NCI-H460 (cell line): ENCODE measurements around the gene RBM33. TPM values are rescaled to one million over a fixed set of nuclear protein-coding genes. Genes with fewer than 3 reads are reported as not detected.
"Not testable (repeated sequence)": the region's sequence is repeated elsewhere in the genome, so short reads cannot be mapped to it uniquely, and the experiment has no call there.

ENCODE experiments used
- DNase-seq: peaks from one replicate; pipeline ENCODE4 v3.0.0-alpha.2; 2016; ENCODE audit warnings: low read depth; ENCODE audit errors: extremely low read depth
- polyA plus RNA-seq: library from polyadenylated mRNA; depleted of rRNA; stranded (reverse); fragments of >200 nt; gene quantifications from 2 replicates; pipeline ENCODE4 v1.2.3, GENCODE V29; 2014; cell fraction: nucleus; rRNA removed
- total RNA-seq: library from RNA; depleted of rRNA; stranded (reverse); fragments of >200 nt; shearing (Covaris generic); gene quantifications from 2 replicates; pipeline ENCODE4 v1.2.3, GENCODE V29; 2014; rRNA removed

RBM33 gene, protein sequence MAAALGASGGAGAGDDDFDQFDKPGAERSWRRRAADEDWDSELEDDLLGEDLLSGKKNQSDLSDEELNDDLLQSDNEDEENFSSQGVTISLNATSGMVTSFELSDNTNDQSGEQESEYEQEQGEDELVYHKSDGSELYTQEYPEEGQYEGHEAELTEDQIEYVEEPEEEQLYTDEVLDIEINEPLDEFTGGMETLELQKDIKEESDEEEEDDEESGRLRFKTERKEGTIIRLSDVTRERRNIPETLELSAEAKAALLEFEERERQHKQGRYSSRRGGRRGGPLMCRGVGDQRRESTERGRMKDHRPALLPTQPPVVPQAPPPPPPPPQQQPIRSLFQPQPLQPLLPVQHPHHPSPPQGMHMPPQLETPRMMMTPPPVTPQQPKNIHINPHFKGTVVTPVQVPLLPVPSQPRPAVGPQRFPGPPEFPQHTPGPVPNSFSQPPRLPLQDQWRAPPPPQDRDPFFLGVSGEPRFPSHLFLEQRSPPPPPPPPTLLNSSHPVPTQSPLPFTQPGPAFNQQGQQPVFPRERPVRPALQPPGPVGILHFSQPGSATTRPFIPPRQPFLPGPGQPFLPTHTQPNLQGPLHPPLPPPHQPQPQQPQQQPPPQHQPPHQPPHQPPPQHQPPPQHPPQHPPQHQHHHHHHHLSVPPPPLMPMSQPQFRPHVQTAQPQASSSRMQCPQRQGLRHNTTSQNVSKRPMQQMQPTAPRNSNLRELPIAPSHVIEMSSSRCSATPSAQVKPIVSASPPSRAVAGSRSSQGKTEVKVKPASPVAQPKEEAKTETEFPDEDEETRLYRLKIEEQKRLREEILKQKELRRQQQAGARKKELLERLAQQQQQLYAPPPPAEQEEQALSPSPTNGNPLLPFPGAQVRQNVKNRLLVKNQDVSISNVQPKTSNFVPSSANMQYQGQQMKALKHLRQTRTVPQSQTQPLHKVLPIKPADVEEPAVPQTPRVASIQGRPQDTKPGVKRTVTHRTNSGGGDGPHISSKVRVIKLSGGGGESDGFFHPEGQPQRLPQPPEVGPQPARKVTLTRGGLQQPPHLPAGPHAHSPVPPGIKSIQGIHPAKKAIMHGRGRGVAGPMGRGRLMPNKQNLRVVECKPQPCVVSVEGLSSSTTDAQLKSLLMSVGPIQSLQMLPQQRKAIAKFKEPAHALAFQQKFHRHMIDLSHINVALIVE
- 20.9 and 22.9 TPM in 2 replicates for total RNA-seq
- polyA plus RNA-seq, result 29.5 and 38.6 TPM in 2 replicates

DNA sequence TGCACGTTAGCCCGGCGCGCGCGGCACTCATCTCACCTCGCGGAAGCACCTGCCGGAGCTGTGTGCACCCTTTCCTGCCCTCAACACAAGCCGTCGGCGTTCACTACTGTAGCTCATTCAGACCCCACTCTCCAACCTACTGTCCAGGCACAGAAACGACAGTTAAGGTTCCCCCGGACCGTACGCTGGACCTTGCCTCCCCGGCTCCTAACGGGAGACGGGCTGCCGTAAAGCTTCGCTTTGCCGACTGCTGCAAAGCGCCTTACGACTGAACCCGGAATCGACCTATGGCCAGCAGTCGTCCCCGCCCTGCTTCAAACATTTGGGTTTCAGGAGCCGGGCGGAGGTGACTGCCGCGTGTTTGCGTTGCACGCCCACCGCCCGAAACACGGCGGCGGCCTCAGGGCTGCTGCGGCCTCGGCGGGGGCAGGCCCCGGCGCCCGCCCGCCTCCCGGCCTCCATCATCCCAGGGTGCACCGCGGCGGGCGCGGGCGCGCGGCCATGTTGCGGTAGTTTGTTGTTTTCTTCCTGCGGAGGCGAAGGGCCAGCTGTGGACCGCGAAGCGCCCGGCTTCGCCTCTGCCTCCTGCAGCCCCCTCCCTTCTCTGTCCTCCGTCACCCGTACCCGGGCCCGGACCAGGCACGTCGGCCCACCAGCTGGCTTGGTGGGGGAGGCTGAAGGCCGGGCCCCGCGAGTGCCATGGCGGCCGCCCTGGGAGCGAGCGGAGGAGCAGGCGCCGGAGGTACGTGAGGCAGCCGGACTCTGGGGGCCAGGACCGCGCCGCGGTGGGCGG is at the start of gene RBM33:
Gene RBM33 (plus strand): TSS at position 484 of the 793 bp plus-strand sequence. CDS start 216 bp downstream, at position 700.
- peak; percentile 70 for DNase-seq

DNA sequence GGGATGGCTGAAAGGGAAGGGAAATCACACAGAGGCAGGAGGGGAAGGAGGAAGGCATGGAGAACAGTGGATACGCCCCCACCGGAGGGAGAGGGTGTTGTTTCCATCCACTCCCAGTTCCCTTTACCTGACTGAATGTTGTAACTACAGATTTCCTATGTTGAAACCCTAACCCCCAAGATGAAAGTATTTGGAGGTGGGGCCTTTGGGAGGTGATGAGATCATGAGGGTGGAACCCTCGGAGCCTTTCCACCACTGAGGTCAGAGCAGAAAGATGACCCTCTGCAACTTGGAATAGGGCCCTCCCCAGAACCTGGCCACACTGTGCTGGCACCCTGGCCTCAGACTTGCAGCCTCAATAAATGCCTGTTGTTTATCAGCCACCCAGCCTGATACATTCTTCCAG is 49.5 kb upstream of the RBM33 start:
- DNase-seq, result no peak

DNA sequence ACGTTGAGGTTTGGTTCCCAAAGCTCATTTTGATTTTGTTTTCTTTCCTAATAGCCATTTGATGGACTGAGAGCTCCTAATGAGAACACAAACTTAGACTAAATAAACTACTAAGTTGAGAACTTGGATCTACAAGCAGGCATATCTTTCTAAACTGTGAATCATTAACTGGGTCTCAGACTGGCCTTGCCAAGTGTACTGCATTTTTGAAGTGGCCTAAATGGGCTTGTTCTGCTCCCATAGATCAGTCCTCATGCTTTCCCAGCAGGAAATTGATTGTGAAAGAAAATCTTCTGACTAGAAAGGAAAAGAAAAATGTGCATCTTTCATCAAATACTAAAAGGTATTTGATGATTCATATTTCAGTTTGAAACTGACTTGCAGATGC is 46.7 kb upstream of the RBM33 start:
- no peak for DNase-seq

DNA sequence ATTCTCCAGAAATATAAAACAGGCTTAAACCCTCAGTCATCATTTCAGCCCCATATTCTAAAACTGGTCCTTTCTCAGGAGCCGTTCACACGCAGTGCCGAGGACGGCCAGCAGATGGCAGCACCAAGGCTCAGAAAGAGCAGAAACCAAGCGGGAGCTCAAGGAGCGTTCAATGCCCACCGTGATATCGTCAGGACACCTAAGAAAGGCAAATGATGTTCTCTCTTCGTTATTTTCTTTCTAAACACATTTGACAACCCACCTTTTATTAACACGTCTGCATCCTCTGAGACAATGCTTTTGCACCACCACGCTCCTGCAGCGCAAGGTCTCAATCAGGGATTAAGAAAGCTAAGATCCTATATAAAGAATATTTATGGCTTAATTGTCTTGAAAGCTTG is 45.7 kb upstream of the RBM33 start:
- peak; percentile 63 for DNase-seq

DNA sequence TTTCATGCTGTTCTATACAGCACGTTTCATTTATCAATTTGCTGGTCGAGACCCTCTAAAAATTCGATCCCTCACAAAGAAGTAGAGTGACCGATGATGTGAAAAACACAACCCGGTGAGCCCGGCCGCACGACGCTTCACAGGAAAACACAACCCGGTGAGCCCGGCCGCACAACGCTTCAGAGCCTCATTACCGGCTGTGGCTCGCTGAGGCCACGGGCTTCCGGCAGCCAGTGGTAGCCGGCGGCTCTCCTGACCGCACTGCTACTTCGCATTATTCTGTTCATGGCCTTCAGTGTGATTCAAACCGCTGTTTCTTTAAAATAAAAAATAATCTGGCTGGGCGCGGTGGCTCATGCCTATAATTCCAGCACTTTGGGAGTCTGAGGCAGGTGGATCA is 42.3 kb upstream of the RBM33 start:
- no peak for DNase-seq

DNA sequence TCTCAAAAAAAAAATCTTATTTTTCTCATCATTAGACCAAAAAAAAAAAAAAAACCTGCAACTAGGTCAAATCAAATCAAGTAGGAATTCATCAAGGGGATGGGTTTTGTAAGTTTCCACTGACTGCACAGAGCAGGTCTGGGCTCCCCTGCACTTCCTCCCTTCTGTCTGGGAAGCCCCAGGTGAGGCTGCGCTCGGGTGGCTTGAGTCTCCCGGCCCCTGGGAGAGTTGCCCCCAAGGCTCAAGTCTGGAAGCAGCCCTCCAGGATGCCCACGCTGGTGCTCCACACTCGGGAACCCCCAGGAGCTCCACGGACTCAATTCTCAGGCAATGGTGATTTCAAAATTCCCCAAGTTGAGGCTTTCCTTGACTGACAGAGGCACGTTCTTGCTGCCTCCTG is 41.7 kb upstream of the RBM33 start:
- no peak for DNase-seq

DNA sequence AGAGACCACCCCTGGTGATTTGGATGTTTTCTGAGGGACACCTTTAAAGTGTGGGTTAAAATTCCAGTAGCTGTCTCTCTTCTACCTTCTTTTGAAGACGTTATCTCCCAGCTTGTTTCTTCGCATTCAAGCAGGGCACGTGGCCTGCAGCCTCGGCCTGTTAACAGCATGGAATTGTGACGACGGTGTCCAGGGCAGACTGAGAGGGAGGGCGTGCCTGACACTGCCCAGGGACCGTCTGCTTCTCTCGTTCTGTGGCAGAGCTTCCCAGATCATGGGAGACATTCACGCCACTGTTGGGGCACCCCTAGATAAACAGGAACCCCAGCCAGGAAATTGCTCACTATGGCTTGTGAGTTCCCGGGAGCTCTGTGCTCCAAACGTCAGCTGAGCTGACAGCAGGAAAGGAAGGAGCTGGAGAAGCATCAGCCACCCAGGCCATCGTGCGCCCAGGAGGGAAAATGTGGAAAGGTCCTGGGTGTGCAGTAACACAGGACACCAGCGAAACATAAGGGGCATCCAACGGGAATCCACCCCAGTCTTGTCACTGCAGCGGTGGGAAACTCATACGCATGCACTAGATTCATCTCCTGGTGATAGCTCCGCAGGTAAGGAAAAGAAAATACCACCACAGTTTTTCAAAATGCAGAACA is 41.1 kb upstream of the RBM33 start:
- no peak for DNase-seq

DNA sequence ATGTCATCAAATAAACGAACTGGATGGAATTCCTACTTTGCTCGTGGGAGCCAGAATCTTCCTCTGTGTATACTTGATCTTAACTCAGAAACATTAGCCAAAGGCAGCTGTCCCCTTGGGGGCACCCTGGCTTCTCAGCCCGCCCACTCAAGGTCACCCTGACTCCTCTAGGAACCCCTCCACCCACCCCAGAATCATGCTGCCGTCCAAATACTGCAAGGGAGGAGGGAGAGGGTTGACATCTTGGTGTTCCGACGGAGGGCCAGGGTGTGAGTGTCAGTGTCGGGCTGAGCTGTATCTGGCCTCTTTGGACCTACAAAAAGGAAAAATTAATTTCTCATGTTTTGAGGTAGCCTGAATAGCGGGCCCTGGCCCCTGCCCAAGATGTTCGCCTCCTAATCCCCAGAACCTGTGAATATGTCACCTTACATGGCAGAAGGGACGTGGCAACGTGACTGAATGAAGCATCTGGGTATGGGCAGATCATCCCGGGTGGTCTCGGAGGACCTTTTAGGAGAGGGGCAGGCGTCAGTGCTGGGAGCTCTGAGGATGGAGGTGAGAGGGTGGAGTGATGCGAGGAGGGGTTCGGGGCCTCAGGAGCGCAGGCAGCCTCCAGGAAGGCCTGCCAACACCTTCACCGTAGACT is 40.5 kb upstream of the RBM33 start:
- DNase-seq, result no peak

DNA sequence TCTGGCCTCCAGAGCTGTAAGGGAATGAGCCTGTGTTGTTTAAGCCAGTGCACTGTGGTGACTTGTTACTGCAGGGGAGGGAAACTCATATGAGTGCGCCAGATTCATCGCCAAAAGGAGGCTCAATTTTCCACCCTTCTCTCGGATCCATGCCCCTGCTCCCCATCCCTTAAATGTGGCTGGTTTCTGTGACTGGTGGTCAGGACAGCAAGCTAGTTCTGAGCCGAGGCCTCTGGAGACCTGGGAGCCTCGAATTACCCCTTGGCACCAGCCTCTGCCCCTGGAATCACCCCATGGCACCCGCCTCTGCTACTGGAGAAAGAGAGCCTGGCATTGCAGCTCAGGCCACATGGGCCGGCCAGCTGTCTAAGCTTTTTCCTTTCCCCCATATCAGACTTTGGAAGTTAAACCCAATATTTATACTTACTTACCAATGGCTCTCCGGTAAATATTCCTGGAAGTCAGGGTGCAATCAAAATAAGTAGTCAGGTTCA is 39.9 kb upstream of the RBM33 start:
- no peak for DNase-seq

DNA sequence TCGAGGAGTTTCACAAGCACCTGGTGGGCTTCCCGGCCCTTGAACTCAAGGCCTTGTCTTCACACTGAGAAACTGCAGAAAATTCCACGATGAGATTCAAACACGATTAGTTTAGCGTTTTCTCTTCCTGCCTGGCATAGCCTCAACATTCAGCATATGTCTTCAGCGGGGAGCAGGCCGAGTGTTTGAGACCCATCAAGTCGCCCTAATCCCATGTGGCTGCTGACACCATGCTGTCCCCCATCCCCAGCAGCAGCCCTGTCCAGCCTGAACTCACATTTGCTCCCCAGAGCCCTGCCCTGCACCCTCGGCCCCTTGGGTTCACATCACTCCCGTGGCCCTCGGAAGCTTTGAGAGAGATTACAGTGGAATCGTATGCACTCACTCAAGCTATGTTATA is 35.3 kb upstream of the RBM33 start:
- no peak for DNase-seq

DNA sequence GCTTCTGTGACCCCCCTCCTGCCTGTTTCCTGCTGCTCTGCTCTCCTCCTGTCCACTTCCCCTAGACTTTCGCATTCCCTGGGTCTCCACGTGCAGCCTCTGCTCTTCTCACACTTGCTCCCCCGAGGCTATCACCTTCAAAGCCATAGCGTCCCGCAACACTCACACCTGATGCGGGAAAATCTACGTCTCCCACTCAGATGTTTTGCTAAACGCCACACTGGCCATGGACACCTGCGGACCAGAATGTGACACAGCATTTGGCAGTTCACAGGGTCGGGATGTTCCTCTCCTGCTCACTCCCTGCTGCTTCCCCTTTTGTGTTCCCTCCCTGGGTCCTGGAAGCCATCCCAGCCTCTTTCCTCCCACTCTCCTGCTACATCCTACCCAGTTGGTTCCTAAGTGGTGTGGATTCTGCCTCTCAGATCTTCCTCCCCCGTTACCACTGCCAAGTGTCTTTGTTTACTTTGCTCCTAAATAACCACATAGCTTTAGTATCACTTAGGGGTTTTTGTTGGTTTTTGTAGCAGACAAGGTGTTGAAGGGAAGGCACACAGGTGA is 33.7 kb upstream of the RBM33 start:
- DNase-seq, result no peak

DNA sequence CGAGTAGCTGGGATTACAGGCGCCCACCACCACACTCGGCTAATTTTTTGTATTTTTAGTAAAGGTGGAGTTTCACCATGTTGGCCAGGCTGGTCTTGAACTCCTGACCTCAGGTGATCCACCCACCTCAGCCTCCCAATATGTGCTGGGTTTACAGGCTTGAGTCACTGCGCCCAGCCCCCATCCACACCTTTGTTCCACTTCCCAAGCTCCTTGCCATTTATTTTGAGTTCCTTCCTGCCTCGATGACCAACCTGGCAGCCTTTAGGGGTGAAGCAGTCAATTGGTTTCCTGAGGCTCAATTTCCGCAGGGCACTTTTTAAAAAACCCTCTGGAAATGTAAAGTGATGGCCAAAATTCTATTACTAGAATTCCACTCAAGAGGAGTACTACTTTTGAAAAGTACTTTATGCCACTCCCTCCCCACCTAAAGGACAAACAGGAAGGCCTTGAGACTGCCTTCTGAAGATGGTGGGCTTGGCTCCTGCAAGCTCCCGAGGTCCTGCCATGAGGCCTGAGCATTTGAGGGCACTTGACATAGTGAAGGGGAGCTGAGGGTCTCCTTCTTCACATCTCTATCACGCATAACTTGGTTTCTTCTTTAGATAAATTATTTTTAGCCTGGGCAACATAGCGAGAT is 32.5 kb upstream of the RBM33 start:
- no peak for DNase-seq

DNA sequence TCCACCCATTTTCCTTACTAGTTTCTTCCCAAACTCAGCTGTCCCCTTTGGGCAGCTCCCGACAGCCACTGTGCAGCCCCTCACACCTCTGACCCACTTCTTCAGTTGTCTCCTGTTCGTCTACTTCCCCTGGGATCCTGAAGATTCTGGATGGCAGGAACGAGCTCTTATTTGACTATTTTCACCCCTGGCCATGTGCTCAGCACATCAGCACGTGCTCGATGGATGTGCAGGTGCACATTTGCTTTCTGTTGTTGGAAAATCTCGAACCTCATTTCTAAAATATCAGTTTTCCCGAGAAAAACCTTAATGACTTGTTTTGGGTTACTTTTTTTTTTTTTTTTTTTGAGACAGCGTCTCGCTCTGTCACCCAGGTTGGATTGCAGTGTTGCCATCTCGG is 31.8 kb upstream of the RBM33 start:
- DNase-seq, result no peak

DNA sequence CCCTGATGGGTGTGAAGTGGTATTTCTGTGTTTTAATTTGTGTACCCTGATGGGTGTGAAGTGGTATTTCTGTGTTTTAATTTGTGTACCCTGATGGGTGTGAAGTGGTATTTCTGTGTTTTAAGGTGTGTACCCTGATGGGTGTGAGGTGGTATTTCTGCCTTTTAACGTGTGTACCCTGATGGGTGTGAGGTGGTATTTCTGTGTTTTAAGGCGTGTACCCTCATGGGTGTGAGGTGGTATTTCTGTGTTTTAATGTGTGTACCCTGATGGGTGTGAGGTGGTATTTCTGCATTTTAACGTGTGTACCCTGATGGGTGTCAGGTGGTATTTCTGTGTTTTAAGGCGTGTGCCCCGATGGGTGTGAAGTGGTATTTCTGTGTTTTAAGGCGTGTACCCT is 29.4 kb upstream of the RBM33 start:
- DNase-seq, result not testable (repeated sequence)

DNA sequence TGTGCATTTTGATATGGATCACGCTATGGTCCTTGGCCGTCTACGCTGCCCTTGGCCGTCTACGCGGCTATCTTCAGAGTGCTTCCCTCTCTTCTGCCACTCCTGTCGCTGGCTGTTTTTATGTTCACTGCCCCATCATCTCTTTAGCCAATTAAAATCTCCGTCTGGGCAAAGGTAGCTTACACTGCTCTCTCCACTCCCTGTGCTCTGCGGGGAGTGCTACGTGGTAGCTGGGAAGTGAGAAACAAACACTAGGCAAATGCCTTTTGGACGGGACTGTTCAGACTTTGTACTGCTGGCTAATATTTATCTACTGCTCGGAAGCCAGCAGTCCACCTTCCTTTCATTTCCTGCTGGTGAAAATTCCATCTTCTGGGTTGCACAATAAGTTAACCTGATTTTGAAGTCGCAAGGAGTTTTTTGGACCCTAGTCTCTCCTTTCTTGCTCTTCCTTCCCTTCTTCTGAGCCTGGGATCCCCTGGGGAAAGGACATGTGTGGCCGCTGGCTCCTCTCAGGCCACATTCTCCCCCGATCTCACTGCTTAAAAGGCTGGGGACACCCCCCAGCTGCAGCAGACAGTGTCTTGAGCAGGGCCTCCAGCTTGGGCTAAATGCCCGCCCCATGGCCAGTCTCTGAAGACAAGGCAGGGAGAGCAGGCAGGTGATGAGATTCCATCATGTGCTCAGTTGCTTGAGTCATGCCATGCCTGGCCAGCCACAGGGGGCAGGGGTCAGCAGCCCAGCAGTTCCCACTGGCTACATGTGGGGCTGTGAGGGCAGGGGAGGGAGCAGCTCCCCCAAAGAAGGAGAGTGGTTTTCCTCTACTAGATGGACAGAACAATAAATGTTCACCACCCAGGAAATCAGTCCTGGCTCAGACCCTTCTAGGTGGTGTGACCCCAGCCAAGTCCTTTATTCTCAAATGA is 25.5 kb upstream of the RBM33 start:
- DNase-seq, result no peak

DNA sequence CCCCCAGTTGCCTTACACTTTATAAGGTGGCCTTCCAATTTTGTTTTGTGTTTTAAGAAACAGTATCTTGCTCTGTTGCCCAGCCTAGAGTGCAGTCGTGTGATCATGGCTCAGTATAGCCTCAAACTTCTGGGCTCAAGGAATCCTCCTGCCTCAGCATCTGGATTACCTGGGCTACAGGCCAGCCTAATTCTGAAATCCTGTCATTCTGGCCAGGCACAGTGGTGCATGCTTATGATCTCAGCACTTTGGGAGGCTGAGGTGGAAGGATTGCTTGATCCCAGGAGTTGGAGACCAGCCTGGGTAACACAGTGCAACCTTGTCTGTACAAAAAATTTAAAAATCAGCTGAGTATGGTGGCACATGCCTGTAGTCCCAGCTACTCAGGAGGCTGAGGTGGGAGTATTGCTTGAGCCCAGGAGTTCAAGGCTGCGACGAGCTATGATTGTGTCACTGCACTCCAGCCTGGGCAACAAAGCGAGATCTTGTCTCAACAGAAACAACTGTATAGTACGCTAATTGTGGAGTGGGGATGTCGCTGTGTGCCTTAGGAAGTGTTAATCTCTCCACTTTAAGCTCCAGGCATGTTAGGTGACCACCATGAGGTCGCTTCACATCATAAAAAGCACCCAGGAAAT is 24.7 kb upstream of the RBM33 start:
- DNase-seq, result no peak

DNA sequence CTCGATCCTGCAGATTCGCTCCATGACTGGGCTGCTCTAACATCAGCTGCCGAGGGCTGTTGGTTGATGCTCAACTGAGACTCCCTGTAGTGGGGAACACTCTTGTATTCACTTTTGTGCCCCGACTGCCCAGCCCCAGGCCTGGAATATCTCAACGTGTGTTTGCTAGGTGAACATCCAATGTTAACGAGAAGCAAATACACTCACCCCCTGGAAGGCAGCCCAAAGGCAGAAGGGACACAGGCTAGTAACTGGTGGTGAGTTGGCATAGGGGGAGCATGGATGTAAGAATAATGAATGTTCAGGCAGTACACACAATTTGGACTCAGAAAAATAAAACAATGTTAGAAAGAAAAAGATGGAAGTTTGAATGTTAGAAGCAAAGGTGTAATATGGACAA is 24.0 kb upstream of the RBM33 start:
- DNase-seq, result no peak
